CD4-positive, alpha-beta T cell treated with Interleukin-17A for 4 hours (primary cell): ENCODE measurements around the gene DNAJC21.
"Not testable (repeated sequence)": the region's sequence is repeated elsewhere in the genome, so short reads cannot be mapped to it uniquely, and the experiment has no call there.

Source experiments
- DNase-seq: peaks from one replicate; pipeline ENCODE4 v3.0.0-alpha.2; 2020; ENCODE audit warnings: mixed read lengths

DNAJC21 gene

DNA sequence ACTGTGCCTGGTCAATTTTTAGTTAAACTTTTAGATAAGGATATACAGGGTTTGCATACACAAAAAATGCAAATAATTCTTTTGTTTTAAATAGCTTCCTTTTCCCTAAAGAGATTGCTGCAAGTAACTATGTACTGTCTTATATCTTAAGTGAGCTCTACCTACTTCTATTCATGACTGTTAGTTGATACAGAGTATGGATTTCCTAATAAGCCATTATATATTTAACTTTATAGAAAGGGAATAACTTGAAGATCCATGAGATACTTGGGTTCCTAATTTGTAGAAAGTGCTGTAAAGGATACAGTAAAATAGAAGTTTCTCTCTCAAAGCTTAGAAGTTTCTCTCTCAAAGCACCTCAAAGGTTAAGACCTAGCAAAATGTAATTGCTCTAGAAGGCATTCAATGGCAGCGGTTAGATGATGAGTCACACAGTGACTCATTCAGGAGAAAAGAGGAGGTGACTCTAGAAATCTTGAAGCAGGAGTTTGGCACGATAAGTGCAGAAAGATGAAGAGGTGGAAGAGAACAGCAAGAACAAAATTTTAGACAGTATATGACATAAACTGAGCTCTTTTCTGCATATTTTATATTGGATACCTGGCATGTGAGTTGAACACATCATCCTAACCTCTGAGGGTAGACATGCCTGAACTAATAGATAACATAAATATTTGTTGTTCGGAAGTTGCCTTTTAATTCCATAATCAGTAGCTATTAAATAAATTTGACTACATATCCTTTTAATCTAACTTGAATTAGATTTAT is 5.5 kb upstream of the DNAJC21 start:
- DNase-seq = peak; percentile 35

DNA sequence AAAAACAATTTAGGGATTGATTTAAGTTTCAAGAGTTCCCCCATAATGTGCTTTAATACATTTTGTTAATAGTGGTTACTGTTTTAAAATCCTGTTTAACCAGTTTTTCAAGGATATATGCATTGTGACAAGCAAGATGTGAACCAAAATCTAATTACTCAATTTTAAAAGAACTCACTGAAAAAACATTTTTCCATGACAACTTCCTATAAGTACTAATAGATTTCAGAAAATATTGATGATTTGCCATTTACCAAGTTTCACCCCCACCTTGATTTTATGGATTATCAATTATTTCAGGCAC is 4.9 kb upstream of the DNAJC21 start:
- DNase-seq = no peak

DNA sequence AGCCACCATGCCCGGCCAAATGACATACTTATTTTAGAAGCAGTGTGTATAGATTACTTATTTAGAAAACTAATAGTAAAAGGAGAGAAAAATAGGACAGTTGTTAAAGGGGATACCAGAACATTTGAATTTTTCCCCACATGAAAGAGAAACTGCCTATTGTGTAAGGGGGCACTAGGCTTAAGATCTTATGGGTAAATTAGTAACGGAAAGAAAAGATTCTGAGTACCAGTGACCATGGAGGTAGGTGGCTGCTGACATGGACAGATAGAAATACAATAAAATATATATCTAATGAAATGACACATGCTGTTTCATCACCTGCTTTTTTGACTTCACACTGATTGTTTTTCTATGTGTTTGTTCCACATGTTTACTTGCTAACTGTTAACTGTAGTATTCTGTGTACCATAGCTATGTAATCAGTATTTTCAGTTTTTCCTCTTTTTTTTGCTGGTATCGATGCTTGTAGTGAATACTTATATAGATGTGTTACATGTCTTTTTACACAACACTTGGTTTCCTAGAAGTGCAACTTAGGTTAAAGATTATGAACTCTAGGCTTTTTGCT is 3.0 kb upstream of the DNAJC21 start:
- DNase-seq = no peak

DNA sequence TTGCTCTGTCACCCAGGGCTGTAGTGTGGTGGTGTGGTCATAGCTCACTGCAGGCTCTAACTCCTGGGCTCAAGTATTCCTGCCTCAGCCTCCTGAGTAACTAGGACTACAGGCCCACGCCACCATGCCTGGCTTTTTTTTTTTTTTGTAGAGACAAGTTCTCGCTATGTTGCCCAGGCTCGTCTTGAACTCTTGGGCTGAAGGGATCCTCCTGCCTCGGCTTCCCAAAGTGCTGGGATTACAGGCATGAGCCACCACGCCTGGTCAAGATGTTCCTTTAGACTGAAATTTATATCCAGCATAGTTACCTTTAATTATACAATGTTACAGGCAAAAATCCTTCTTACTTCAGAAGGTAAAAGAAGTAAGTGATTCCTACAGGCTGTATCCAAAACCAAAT is 1.6 kb upstream of the DNAJC21 start:
- no peak for DNase-seq

DNA sequence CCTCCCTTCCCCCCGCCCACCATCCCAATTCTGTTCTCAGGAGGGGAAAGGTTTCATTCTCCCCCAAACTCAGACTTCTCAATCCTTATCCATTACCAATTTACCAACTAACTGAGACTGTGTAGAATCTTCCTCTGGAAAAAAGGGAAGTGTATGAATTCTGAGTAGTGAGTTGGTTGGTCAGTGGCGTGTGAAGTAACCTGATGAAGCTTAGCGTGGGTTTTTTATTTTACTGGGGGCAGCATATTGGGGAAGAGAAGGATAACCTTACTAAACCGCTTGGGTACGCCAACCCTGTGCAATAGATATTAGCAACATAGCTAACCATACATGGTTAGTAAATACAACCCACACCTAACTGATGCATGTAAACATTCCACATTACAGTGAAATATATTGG is 1.1 kb upstream of the DNAJC21 start:
- no peak for DNase-seq

DNA sequence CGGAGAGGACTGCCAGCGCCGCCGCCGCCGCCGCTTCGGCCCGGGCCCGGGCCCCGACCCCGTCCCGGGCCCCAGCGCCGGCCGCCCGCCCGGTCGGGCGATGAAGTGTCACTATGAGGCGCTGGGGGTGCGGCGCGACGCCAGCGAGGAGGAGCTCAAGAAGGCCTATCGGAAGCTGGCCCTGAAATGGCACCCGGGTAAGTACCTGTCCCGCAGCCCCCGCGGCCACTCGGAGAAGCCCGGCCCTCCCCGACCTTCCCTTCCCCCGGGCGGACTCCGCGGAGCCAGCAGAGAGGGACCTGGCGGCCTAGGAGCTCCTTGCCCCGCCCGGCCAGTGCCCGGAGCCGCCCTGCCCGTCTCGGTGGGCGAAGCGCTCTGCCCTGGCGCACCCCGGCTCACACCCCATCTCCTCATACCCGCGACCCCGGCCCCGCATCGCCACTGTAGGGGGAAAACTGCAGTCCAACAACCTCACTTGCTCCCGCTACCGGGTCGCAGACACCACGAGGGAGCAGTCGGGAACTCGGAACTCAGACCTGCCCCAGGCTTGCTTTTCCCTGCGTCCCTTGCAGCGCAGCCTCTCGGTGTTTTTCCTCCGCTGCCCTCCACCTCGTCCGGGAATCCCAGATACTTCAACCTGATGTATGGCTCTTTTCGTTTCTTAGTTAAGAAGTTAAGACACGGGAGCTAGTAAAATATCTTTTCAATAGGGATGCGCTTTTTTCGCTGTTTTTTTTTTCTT is 532 bp downstream of the DNAJC21 start:
- DNase-seq = peak; percentile 85

DNA sequence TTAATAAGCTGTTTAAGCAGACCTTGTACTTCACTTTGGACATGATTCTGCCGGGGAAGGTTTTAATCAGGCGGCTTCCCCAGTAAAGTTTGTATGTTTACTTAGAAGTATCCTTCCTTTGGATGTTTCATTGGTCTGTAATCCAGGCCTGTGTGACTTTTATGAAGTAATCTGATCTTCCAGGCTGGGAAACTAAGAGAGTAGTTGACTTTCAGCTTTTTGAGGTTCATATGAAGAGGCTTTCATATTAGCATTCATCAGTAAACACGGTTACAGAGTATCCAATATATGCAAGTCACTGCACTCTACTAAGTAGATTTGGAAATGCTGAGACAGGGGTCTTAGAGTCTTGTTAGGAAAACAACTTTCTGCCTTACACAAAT is 1.1 kb downstream of the DNAJC21 start:
- no peak for DNase-seq

DNA sequence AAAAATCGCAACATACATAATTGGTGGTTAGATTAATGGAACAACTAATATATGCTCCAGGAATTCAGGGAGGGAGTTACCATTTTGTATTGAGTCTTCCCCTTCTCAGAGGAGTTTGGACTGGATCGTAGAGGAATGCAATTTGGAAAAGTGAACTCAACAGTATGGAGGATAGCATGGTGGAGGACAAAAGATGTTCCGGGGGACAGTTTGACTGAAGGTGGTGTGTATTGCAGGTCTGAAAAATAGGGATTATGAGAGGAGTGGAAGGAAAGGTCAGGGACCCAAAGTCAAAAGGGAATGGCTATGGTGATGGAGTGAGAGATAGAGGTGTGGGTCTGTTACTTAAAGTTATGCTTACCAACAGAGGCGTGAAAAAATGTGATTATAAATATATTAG is 1.5 kb downstream of the DNAJC21 start:
- no peak for DNase-seq

DNA sequence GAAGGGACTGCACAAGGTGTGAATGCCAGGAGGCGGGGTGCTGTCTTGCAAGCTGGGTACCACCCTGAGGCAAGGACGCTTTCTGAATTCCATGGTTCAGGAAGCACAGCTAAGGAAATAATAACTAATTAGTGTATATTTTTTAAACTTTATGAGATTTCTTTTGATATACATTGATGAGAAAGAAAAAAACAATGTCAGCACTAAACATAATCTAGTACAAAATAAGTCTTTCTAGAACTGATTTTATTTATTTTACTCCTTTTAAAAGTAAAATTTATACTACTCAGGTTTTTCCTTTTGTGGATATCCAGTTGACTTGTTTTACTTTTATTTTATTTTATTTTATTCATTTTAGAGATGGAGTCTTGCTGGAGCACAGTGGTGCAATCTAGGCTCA is 3.6 kb downstream of the DNAJC21 start:
- DNase-seq = no peak

DNA sequence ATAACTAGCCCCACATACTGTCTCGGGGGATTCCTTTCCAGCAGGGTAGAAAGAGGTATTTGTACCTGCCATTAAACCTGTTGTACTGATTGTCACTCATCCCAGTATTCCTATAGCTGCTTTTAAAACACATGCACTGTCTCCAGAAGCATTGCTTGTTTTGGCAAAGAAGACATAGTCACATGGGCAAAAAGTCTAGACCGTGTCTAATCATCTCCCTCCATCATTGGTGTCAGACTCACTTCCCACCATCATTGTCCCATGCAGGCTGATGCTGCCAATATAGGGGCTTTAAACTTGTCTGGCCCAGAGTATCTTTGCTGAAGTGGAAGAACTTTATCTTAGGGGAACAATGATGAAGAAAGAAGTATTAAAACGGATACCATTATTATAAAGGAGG is 12.6 kb downstream of the DNAJC21 start:
- no peak for DNase-seq

DNA sequence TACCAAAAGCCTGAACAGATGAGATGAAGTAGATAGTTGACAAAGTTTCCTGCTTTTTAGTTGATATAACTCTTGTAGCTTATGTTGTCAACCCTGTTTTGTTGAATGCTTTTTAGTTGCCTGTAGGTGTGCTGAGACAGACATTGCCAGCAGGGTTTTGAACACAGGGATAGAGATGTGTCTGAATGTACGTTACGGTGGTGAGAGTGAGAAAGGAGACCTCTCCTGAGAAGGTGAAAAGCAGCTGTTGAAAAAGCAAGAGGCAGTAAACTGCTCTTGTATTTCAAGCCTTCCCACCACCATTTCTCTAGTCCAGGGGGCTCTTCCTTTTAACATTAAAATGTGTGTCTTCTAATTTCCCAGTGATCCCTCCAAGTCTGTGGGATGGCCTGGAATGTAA is 14.7 kb downstream of the DNAJC21 start:
- DNase-seq = no peak

DNA sequence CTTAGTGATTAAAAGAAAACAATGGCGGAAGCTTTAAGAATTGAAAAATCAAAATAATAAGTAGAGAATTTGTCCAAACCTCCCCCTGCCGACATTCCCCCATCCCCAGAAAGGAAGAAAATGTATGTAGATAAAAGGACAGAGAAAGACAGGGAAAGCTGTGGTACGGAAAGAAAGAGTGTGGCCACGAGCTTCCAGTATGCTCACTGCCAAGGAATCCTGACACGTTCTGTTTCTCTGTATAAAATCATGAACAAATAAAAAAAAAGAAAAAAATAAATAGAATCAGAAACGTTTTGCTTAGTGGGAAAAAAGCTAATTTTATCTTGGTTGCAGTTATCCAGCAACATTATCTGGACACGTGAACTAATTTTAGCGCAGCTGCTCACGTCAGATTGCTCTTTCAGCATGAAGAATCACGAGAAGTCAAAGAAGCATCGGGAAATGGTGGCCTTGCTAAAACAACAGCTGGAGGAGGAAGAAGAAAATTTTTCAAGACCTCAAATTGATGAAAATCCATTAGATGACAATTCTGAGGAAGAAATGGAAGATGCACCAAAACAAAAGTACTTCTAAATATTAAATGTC is 15.2 kb downstream of the DNAJC21 start:
- no peak for DNase-seq

DNA sequence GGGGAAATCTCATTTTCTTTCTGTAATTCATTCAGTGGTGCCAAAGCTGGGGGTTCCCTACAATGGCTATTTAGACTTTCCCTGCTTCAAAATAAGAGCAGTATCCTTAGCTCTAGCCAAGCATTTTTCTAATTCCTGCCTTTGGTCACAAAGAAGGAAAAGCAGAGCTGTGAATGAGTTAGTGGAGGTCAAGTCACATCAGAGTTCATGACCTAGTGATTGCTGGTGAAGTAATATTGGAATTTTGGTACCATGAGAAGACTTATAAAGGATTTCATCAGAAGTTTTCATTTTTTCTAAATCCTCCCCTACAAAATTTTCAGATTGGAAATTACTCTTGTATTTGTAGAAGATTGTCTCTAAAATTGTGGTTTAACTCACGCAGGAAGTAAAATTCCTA is 28.0 kb downstream of the DNAJC21 start:
- DNase-seq = no peak

DNA sequence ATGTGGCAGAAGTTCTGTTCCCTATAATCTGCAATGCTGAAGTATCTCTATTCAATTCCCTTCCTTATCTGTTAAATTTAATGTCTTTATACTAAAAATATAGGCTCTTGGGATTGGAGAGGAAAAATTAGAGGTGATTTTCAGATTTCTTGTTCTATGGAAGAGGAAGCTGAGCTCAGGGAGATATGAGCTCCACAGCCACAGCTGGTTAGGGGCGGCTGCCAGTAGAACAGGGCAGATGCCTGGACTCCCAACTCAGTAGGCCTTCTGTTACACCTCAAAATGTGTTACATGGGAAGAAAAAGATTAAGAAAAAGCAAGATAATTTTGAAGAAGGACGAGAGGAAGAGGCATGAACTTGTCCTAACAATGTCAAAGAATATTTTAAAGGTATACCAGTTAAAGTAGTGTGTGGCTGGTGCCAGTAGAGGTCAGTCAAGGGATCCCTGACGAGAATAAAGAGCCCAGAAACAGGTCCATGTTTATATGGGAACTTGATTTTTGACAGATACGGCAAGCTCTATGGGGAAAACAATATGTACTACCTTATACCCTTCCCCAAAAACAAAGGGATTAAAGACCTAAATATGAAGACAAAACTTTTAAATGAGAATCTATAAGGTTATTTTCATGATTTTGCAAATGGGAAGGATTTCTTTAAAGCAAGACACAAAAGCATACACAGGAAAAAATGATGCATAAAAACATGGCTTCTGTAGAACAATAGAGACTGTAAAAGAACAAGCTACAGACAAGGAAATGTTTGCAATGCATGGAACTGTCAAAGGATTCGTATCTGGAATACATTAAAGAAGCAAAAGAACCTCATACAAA is 28.7 kb downstream of the DNAJC21 start:
- DNase-seq = peak; percentile 13

DNA sequence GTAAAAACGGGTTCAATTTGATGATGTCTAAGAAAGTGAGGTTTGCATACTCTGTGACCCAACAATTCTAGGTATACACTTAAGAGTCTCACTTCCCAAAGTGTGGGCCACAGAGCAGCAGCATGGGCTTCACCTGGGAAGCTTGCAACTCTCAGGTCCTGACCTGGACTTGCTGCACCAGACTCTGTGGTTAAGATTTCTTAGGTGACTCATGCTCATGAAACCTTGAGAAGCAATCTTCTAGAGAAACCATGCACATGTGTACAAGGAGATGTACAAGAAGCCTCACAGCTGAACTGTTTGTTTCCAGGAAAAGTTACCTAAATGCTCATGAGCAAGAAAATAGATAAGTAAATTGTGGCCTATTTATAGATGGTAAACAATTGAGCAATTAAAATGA is 30.0 kb downstream of the DNAJC21 start:
- DNase-seq = no peak

DNA sequence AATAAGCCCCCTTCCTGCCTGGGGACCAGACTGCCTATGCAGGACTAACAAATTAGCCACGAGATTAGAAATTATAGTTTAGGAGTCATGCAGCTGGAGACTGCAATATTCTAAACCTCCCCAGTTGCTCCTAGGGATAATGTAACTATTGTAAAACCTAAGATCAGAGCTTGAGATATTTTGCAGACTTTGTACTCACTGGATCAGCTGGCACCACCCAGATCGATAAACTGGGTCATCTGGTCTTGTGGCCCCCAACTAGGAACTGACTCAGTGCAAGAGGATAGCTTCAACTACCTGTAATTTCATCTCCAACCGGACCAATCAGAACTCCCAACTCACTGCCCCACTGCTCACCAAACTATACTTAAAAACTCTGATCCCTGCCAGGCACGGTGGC is 38.2 kb downstream of the DNAJC21 start:
- no peak for DNase-seq

DNA sequence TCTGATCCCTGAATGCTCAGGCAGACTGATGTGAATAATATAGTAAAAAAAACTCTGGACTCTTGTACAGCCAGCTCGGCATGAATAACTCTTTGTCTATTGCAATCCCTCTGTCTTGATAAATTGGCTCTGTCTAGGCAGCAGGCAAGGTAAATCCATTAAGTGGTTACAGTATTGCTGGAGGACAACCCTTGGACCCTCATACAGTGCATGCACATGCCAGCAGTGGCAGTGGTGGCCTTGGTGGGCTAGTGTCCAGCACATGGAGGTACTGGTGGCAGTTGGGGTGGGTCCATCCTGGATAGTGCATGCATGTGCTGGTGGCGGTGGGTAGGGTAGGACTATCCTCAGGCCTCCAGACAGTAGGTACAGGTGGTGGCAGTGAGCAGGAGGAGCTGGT is 38.9 kb downstream of the DNAJC21 start:
- no peak for DNase-seq

DNA sequence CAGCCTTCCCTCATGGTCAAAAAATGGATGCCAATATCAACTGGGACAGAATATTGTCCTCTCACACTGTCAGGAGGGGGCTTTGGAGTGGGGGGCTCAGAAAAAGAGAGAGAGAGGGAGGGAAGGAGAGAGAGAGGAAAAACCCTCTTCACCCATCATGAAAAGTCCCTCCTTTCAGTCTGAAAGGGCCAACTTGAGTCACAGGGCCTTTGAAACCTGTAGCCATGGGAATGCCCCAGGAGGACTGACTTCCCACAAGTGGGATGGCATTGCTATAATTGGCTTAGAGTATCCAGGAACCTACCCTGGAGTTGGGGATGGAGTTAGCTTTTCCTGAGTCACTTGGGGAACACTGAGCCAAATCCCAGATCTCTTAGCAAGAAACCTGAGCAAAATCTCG is 41.2 kb downstream of the DNAJC21 start:
- DNase-seq = no peak

DNA sequence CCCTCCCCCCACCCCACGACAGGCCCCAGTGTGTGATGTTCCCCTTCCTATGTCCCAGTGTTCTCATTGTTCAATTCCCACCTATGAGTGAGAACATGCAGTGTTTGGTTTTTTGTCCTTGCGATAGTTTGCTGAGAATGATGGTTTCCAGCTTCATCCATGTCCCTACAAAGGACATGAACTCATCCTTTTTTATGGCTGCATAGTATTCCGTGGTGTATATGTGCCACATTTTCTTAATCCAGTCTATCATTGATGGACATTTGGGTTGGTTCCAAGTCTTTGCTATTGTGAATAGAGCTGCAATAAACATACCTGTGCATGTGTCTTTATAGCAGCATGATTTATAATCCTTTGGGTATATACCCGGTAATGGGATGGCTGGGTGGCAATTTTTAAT is 42.3 kb downstream of the DNAJC21 start:
- not testable (repeated sequence) for DNase-seq

DNA sequence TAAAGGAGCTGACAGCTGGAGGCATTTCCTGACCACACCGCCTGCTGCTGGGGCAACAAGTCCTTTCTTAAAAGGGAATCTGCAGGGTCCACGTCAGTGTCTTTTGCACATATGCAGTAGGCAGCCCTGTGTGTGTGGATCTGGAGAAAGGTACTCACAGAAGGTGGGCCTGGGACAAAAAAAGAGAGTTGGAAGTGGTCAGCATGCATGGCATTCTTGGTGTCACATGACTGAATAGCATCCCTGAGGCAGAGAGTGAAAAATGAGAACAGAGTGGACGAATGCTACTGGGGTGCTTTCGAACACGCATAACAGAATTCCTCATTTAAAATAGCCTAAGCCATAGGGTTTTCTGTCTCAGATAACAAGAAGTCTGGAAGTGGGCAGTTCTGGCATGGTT is 47.0 kb downstream of the DNAJC21 start:
- DNase-seq = no peak

DNA sequence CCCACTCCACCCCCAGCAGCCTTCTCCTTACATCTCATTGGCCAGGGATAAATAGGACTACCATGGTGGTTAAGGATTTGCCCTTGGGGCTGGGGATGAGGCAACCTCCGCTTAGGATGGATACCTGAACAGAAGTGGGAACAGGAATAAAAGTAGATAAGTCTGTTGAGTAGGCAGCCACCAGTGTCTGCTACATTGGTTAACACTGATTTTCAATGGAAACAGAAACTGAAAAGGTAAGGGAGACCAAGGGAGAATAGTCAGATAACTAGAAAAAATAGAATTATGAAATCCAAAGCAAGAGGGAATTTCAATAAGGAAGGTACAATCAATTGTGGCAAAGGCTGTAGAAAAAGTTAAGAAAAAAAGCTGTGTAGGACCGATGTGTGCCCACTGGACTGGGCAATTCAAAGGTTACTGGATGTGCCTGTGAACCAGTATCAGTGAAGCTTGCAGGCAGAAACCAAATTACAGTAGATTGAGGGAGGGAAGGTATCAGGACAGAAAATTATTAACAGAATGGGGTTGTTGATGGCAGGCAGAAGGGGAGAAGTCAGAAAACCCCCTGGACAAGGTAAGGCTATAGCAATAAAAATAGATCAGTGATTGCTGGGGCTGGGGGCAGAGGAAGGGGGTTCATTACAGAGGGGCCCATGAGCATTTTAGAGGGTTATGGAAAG is 48.7 kb downstream of the DNAJC21 start:
- DNase-seq = no peak

DNA sequence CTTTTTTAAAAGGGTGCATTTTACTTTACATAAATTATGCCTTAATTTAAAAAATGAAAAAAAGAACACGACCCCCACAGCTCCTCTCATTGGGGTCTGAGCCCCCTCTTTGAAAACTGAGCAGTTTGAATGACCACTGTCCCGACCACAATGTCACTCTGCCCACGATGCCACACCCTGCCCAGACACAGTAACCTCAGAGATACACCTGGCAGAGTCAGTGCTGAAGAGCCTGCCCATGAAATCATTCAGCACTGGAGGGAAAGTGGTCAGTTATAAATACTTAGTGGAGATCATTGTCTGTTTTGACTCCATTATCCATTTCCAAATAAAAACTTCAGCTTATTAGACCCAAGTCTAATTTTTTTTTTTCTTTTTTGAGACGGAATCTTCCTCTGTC is 49.3 kb downstream of the DNAJC21 start:
- DNase-seq = no peak

DNA sequence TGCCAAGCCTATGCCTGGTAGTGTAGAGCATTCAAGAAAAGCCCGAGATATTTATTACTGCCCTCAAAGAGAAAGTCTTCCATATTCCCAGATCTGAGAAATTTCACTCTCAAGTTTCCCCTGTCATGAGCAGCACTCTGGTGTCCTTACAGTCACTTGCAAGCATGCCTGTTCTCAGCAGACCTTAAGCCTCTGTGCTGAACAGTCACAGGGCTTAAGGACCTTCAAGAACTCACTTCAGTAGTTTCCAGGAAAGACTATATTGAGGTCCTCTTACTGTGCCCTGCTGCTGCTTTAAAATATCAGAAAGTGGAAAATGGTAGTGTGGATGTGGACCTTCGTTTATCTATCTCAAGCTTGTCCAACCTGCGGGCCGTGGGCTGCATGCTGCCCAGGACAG is 53.5 kb downstream of the DNAJC21 start:
- DNase-seq = no peak
